Measurements from ENCODE around the gene EXOC3L4. TPM values are rescaled to one million over a fixed set of nuclear protein-coding genes. Genes with fewer than 3 reads are reported as not detected.

Gene EXOC3L4
- total RNA-seq, 1 experiment from 2014 or later: 6.3 TPM

- CTCF ChIA-PET: interaction anchor here (0.6 to 3.1 kb wide), 10 partner anchors 15 to 1777 kb away, joined by 3 to 26 read pairs (median 7); no protein-coding TSS in a partner anchor
- intact Hi-C loops (cut with micrococcal nuclease; ENCODE audit: unreplicated experiment): loop anchor here (5.0 kb wide), 1 partner anchor 60 kb away; no protein-coding TSS in a partner anchor
- POLR2A ChIA-PET: no interaction called here
- Mint-ChIP-seq H3K36me3 (ENCODE audit: insufficient read depth, unreplicated experiment) (no peaks in the 10 kb centered on the region), H3K9me3 (ENCODE audit: unreplicated experiment) (no peaks in the 10 kb centered on the region), H3K27ac (ENCODE audit: unreplicated experiment) (no peak overlapping the region), H3K4me3 (ENCODE audit: unreplicated experiment) (peak overlapping the region; percentile 31), H3K27me3 (ENCODE audit: insufficient read depth, unreplicated experiment) (no peaks in the 10 kb centered on the region), H3K4me1 (ENCODE audit: low read depth, unreplicated experiment) (peaks cover 6% of the 10 kb centered on the region)
- H3K4me1 ChIP-seq: peaks cover 7% of the 10 kb centered on the region
- no peaks in the 10 kb centered on the region for H3K27me3 ChIP-seq (replicated peaks; ENCODE audit: control insufficient read depth, insufficient read depth, low read length)
- BruUV-seq (replicated peaks): no TSS peak
- no peak for TF ChIP-seq CTCF (IDR thresholded peaks at IDR 0.05; ENCODE audit: insufficient read depth in 1 of 2, low read depth in 1 of 2, low read length in 1 of 2, severe bottlenecking in 1 of 2, unreplicated experiment in 1 of 2)
- H3K36me3 ChIP-seq (ENCODE audit: control insufficient read depth, insufficient read depth, low read length): no peaks in the 10 kb centered on the region
- DNase-seq: no peak
- H3K9me3 ChIP-seq: no peaks in the 10 kb centered on the region
- peak overlapping the region; percentile 25 for H3K4me3 ChIP-seq (ENCODE audit: low read depth, low read length)
These were observed 32.8 kb downstream of the EXOC3L4 start for GRCh38 chr14:103127356-103127755.

- CTCF ChIA-PET: interaction anchor here (0.6 to 3.1 kb wide), 6 partner anchors 15 to 1776 kb away, joined by 3 to 26 read pairs (median 7); no protein-coding TSS in a partner anchor
- no peaks in the 10 kb centered on the region for H3K9me3 ChIP-seq
These were observed 33.5 kb downstream of the EXOC3L4 start for GRCh38 chr14:103127861-103128598.

More at GRCh38 chr14:103127861-103128598, 33.5 kb downstream of the EXOC3L4 start:
- H3K27me3 ChIP-seq (replicated peaks; ENCODE audit: control insufficient read depth, insufficient read depth, low read length): no peaks in the 10 kb centered on the region
- no peak for TF ChIP-seq CTCF (IDR thresholded peaks at IDR 0.05; ENCODE audit: insufficient read depth in 1 of 2, low read depth in 1 of 2, low read length in 1 of 2, severe bottlenecking in 1 of 2, unreplicated experiment in 1 of 2)
- Mint-ChIP-seq H3K4me1 (ENCODE audit: low read depth, unreplicated experiment) (peaks cover 6% of the 10 kb centered on the region), H3K9me3 (ENCODE audit: unreplicated experiment) (no peaks in the 10 kb centered on the region), H3K36me3 (ENCODE audit: insufficient read depth, unreplicated experiment) (no peaks in the 10 kb centered on the region), H3K4me3 (ENCODE audit: unreplicated experiment) (no peak overlapping the region), H3K27ac (ENCODE audit: unreplicated experiment) (no peak overlapping the region), H3K27me3 (ENCODE audit: insufficient read depth, unreplicated experiment) (no peaks in the 10 kb centered on the region)
- BruUV-seq (replicated peaks): no TSS peak
- H3K4me1 ChIP-seq: peaks cover 7% of the 10 kb centered on the region
- intact Hi-C loops (cut with micrococcal nuclease; ENCODE audit: unreplicated experiment): loop anchor here (5.0 kb wide), 1 partner anchor 59 kb away; no protein-coding TSS in a partner anchor
- DNase-seq: no peak
- H3K4me3 ChIP-seq (ENCODE audit: low read depth, low read length): no peak overlapping the region
- POLR2A ChIA-PET: no interaction called here
- H3K36me3 ChIP-seq (ENCODE audit: control insufficient read depth, insufficient read depth, low read length): no peaks in the 10 kb centered on the region
